Ureter (tissue), 1 donor: Measurements from ENCODE around the gene KRTAP10-11. TPM values are rescaled to one million over a fixed set of nuclear protein-coding genes. Genes with fewer than 3 reads are reported as not detected.

ENCODE experiments used
- DNase-seq: peaks from one replicate; pipeline ENCODE4 v3.0.0-alpha.2; 2020; ENCODE audit warnings: low spot score
- total RNA-seq: library from RNA; stranded (reverse); gene quantifications from one replicate; pipeline ENCODE4 v1.2.4, GENCODE V29; 2023
- donor health status: DM: yes; HTN: yes; CAD: no.

The KRTAP10-11 gene
- total RNA-seq, 1 donor from 2014 or later = not detected

- no peak for DNase-seq
Observed at GRCh38 chr21:44695184-44695583, 49.0 kb downstream of the KRTAP10-11 start.

- no peak for DNase-seq
Observed at GRCh38 chr21:44695641-44696040, 49.4 kb downstream of the KRTAP10-11 start.

GRCh38 chr21:44696572-44696971, 50.4 kb downstream of the KRTAP10-11 start:
- no peak for DNase-seq

Other genes starting within 250 kb of the KRTAP10-11 start
- 3.8 TPM for gene LRRC3, start 190.9 kb upstream of the KRTAP10-11 start, total RNA-seq
- gene KRTAP10-1, start 106.2 kb upstream of the KRTAP10-11 start, total RNA-seq = not detected
- not detected for gene KRTAP10-2, start 94.9 kb upstream of the KRTAP10-11 start, total RNA-seq
- gene KRTAP10-3, start 87.6 kb upstream of the KRTAP10-11 start, total RNA-seq = not detected
- gene KRTAP10-4, start 72.7 kb upstream of the KRTAP10-11 start, total RNA-seq = not detected
- not detected for gene KRTAP10-5, start 65.8 kb upstream of the KRTAP10-11 start, total RNA-seq
- not detected for gene KRTAP10-6, start 53.9 kb upstream of the KRTAP10-11 start, total RNA-seq
- not detected for gene KRTAP10-7, start 45.8 kb upstream of the KRTAP10-11 start, total RNA-seq
- gene KRTAP10-8, start 34.3 kb upstream of the KRTAP10-11 start, total RNA-seq = not detected
- not detected for gene KRTAP10-9, start 19.3 kb upstream of the KRTAP10-11 start, total RNA-seq
- gene KRTAP10-10, start 9.1 kb upstream of the KRTAP10-11 start, total RNA-seq = not detected
- not detected for gene KRTAP12-4, start 8.2 kb downstream of the KRTAP10-11 start, total RNA-seq
- gene KRTAP12-3, start 11.5 kb downstream of the KRTAP10-11 start, total RNA-seq = not detected
- gene KRTAP12-2, start 20.5 kb downstream of the KRTAP10-11 start, total RNA-seq = not detected
- gene KRTAP12-1, start 35.7 kb downstream of the KRTAP10-11 start, total RNA-seq = not detected
- gene KRTAP10-12, start 50.8 kb downstream of the KRTAP10-11 start, total RNA-seq = not detected
- gene TSPEAR, start 65.2 kb downstream of the KRTAP10-11 start, total RNA-seq = 0.10 TPM
- 126 TPM for gene UBE2G2, start 155.4 kb downstream of the KRTAP10-11 start, total RNA-seq
- 73.4 TPM for gene SUMO3, start 171.6 kb downstream of the KRTAP10-11 start, total RNA-seq
- gene PTTG1IP, start 227.3 kb downstream of the KRTAP10-11 start, total RNA-seq = 181 TPM